H1 (cell line): ENCODE data around the gene OXTR. TPM values are rescaled to one million over a fixed set of nuclear protein-coding genes. Genes with fewer than 3 reads are reported as not detected.

Experiments
- BACH1 ChIP-seq: IDR thresholded peaks from 2 replicates; pipeline ENCODE4 v1.6.1; 2012; ENCODE audit warnings: low read length, improper control_type of control experiment
- CHD2 ChIP-seq: IDR thresholded peaks from 2 replicates; pipeline ENCODE4 v1.6.1; 2012; ENCODE audit warnings: low read length, improper control_type of control experiment
- HDAC6 ChIP-seq: IDR thresholded peaks from one replicate; pipeline ENCODE4 v1.7.1; 2012; ENCODE audit warnings: low read depth, mild to moderate bottlenecking, inconsistent platforms, low read length, moderate library complexity
- RXRA ChIP-seq: IDR thresholded peaks from 2 replicates; pipeline ENCODE4 v1.6.1; 2011; ENCODE audit warnings: low read depth, mild to moderate bottlenecking, low read length, moderate library complexity; ENCODE audit not compliant: insufficient read depth
- SP2 ChIP-seq: IDR thresholded peaks from 2 replicates; pipeline ENCODE4 v1.6.1; 2012; ENCODE audit warnings: mild to moderate bottlenecking, low read length, inconsistent platforms
- TAF1 ChIP-seq: IDR thresholded peaks from 2 replicates; pipeline ENCODE4 v1.6.1; 2011; ENCODE audit warnings: mild to moderate bottlenecking, low read depth, low read length
- TAF7 ChIP-seq: optimal IDR thresholded peaks from 2 replicates; pipeline ENCODE3; 2011; ENCODE audit warnings: low read depth, mild to moderate bottlenecking, inconsistent platforms, low read length, moderate library complexity, borderline replicate concordance
- TEAD4 ChIP-seq: IDR thresholded peaks from 2 replicates; pipeline ENCODE4 v1.6.1; 2012; ENCODE audit warnings: low read depth, low read length, inconsistent platforms, mixed read lengths
- YY1 ChIP-seq: IDR thresholded peaks from 2 replicates; pipeline ENCODE4 v1.6.1; 2011; ENCODE audit warnings: low read depth, mild to moderate bottlenecking, low read length
- polyA plus RNA-seq, 7 experiments: library from polyadenylated mRNA; depleted of rRNA in 3 of 7; stranded (reverse) in 5 of 7; unstranded in 2 of 7; fragments of >200 nt in 5 of 7; fragments of 200-250 nt in 2 of 7; gene quantifications; 1 replicate in 5 of 7; 2 replicates in 1 of 7; 4 replicates in 1 of 7; pipeline versions ENCODE4 v1.2.1 to v1.2.3, GENCODE V29; 2011 to 2013; ENCODE audit warnings: missing spikeins in 2 of 7, mixed read lengths in 2 of 7
- total RNA-seq: library from RNA; stranded (reverse); fragmentation: NEBNext Ultra II Directional; extraction: Animal tissue kit (Norgen Biotek cat#: 25700); gene quantifications from 2 replicates; pipeline ENCODE4 v1.2.1, GENCODE V29; 2021
- TF ChIP-seq, protein P1 (sequence below): fragments of 300-600 bp; sonication (generic); IDR thresholded peaks from 2 replicates; pipeline ENCODE4 v1.7.1; 2012; ENCODE audit warnings: low read length, moderate library complexity, mild to moderate bottlenecking, inconsistent platforms; ENCODE audit not compliant: insufficient replicate concordance

The OXTR gene
- total and polyA plus RNA-seq, 2 of the 8 experiments (the other 6 are each of a cell fraction or from before 2014, with no cell fraction given) = 0.77 to 2.3 TPM

DNA sequence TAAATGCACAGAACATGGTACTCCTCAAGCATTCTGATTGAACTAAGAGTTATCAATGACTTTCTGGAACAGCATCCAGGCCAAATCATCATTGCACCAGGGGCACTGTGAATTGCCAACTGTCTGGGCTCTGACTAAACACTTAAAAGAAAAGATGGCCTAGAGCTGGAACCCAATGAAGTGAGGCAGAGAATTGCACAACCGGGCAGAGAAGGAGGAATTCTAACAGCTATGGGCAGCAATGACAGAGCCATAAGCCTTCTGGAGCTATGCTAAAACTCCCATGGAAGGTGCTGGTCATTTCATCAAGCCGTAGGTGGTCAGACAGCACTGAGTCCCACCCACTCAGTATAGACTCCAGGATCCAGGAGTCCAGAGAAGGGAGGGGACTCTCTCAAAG lies 48.1 kb upstream of the OXTR start (continued):
- TF ChIP-seq TEAD4 = no peak
- TF ChIP-seq SP2 = no peak
- TF ChIP-seq RXRA = no peak
- no peak for TF ChIP-seq TAF7
- no peak for TF ChIP-seq TAF1
- TF ChIP-seq BACH1 = no peak
- TF ChIP-seq, protein P1, sequence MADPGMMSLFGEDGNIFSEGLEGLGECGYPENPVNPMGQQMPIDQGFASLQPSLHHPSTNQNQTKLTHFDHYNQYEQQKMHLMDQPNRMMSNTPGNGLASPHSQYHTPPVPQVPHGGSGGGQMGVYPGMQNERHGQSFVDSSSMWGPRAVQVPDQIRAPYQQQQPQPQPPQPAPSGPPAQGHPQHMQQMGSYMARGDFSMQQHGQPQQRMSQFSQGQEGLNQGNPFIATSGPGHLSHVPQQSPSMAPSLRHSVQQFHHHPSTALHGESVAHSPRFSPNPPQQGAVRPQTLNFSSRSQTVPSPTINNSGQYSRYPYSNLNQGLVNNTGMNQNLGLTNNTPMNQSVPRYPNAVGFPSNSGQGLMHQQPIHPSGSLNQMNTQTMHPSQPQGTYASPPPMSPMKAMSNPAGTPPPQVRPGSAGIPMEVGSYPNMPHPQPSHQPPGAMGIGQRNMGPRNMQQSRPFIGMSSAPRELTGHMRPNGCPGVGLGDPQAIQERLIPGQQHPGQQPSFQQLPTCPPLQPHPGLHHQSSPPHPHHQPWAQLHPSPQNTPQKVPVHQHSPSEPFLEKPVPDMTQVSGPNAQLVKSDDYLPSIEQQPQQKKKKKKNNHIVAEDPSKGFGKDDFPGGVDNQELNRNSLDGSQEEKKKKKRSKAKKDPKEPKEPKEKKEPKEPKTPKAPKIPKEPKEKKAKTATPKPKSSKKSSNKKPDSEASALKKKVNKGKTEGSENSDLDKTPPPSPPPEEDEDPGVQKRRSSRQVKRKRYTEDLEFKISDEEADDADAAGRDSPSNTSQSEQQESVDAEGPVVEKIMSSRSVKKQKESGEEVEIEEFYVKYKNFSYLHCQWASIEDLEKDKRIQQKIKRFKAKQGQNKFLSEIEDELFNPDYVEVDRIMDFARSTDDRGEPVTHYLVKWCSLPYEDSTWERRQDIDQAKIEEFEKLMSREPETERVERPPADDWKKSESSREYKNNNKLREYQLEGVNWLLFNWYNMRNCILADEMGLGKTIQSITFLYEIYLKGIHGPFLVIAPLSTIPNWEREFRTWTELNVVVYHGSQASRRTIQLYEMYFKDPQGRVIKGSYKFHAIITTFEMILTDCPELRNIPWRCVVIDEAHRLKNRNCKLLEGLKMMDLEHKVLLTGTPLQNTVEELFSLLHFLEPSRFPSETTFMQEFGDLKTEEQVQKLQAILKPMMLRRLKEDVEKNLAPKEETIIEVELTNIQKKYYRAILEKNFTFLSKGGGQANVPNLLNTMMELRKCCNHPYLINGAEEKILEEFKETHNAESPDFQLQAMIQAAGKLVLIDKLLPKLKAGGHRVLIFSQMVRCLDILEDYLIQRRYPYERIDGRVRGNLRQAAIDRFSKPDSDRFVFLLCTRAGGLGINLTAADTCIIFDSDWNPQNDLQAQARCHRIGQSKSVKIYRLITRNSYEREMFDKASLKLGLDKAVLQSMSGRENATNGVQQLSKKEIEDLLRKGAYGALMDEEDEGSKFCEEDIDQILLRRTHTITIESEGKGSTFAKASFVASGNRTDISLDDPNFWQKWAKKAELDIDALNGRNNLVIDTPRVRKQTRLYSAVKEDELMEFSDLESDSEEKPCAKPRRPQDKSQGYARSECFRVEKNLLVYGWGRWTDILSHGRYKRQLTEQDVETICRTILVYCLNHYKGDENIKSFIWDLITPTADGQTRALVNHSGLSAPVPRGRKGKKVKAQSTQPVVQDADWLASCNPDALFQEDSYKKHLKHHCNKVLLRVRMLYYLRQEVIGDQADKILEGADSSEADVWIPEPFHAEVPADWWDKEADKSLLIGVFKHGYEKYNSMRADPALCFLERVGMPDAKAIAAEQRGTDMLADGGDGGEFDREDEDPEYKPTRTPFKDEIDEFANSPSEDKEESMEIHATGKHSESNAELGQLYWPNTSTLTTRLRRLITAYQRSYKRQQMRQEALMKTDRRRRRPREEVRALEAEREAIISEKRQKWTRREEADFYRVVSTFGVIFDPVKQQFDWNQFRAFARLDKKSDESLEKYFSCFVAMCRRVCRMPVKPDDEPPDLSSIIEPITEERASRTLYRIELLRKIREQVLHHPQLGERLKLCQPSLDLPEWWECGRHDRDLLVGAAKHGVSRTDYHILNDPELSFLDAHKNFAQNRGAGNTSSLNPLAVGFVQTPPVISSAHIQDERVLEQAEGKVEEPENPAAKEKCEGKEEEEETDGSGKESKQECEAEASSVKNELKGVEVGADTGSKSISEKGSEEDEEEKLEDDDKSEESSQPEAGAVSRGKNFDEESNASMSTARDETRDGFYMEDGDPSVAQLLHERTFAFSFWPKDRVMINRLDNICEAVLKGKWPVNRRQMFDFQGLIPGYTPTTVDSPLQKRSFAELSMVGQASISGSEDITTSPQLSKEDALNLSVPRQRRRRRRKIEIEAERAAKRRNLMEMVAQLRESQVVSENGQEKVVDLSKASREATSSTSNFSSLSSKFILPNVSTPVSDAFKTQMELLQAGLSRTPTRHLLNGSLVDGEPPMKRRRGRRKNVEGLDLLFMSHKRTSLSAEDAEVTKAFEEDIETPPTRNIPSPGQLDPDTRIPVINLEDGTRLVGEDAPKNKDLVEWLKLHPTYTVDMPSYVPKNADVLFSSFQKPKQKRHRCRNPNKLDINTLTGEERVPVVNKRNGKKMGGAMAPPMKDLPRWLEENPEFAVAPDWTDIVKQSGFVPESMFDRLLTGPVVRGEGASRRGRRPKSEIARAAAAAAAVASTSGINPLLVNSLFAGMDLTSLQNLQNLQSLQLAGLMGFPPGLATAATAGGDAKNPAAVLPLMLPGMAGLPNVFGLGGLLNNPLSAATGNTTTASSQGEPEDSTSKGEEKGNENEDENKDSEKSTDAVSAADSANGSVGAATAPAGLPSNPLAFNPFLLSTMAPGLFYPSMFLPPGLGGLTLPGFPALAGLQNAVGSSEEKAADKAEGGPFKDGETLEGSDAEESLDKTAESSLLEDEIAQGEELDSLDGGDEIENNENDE = no peak
- no peak for TF ChIP-seq CHD2
- TF ChIP-seq YY1 = no peak
- no peak for TF ChIP-seq HDAC6
